ENCODE measurements around the gene IL1B. TPM values are rescaled to one million over a fixed set of nuclear protein-coding genes. Genes with fewer than 3 reads are reported as not detected.

Gene IL1B
- total and polyA plus RNA-seq, 4 donors: 0.25 to 3.1 (median 0.76) TPM

DNA sequence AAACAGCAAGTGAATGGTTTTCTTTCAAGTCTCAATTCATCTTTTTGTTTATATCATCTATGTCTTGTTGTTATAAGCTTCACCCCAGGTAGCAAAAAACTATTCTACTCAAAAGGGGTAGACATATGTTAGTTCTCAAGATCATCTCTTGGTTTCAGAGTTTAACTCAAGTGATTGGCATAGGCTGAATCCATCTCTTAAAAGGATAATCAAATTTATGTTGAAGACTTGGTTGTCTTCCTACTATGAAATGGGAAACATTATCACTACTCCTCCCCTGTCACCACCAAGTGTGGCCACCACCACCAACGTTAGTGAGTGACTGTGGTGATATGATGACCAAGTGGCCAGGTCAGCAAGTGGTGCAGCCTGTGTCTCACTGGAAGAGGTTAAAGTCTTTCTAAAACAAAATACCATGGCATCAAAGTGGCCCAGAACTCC lies 1.5 kb downstream of the IL1B start:
- Histone ChIP-seq H3K36me3 (ENCODE audit: control insufficient read depth in 4 of 4, insufficient read depth in 3 of 4, low read depth in 1 of 4, low read length in 3 of 4) (no peaks in the 10 kb centered on the region), H3K27ac (ENCODE audit: low read depth in 1 of 2, low read length in 2 of 2) (no peak overlapping the region), H3K9me3 (ENCODE audit: control insufficient read depth in 4 of 4, low read length in 3 of 4) (no peaks in the 10 kb centered on the region), H3K4me1 (ENCODE audit: control insufficient read depth in 4 of 4, insufficient read depth in 4 of 4, low read length in 3 of 4) (peaks cover 3 to 10% (median 8%) of the 10 kb centered on the region in 4 donors), H3K4me3 (ENCODE audit: low read depth in 1 of 3, low read length in 3 of 3) (no peak overlapping the region), H3K9ac (ENCODE audit: low read depth in 1 of 2, low read length in 2 of 2) (no peak overlapping the region), H3K27me3 (ENCODE audit: control insufficient read depth in 4 of 4, insufficient read depth in 4 of 4, low read length in 3 of 4) (no peaks in the 10 kb centered on the region)
- DNase-seq (ENCODE audit: low spot score): no peak
- TF ChIP-seq HNF4A (conservative IDR thresholded peaks at IDR 0.05): no peak
- no peak for TF ChIP-seq ATF3 (IDR thresholded peaks at IDR 0.05)
- no peak for TF ChIP-seq RAD21 (IDR thresholded peaks at IDR 0.05)
- TF ChIP-seq, protein P1, sequence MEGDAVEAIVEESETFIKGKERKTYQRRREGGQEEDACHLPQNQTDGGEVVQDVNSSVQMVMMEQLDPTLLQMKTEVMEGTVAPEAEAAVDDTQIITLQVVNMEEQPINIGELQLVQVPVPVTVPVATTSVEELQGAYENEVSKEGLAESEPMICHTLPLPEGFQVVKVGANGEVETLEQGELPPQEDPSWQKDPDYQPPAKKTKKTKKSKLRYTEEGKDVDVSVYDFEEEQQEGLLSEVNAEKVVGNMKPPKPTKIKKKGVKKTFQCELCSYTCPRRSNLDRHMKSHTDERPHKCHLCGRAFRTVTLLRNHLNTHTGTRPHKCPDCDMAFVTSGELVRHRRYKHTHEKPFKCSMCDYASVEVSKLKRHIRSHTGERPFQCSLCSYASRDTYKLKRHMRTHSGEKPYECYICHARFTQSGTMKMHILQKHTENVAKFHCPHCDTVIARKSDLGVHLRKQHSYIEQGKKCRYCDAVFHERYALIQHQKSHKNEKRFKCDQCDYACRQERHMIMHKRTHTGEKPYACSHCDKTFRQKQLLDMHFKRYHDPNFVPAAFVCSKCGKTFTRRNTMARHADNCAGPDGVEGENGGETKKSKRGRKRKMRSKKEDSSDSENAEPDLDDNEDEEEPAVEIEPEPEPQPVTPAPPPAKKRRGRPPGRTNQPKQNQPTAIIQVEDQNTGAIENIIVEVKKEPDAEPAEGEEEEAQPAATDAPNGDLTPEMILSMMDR (IDR thresholded peaks at IDR 0.05; ENCODE audit: low read depth, low read length, missing input control): no peak
- no peak for TF ChIP-seq FOXA1 (IDR thresholded peaks at IDR 0.05)
- no peak for TF ChIP-seq JUND (IDR thresholded peaks at IDR 0.05)
- no peak for TF ChIP-seq TAF1 (conservative IDR thresholded peaks at IDR 0.05)
- TF ChIP-seq GABPA (IDR thresholded peaks at IDR 0.05 in 1 of 2, conservative IDR thresholded peaks at IDR 0.05 in 1 of 2): no peak
- TF ChIP-seq NR2F2 (IDR thresholded peaks at IDR 0.05): no peak
- no peak for TF ChIP-seq RXRA (IDR thresholded peaks at IDR 0.05)
- WGBS: 87% methylated on average over 1 of the region's 1 CpG

DNA sequence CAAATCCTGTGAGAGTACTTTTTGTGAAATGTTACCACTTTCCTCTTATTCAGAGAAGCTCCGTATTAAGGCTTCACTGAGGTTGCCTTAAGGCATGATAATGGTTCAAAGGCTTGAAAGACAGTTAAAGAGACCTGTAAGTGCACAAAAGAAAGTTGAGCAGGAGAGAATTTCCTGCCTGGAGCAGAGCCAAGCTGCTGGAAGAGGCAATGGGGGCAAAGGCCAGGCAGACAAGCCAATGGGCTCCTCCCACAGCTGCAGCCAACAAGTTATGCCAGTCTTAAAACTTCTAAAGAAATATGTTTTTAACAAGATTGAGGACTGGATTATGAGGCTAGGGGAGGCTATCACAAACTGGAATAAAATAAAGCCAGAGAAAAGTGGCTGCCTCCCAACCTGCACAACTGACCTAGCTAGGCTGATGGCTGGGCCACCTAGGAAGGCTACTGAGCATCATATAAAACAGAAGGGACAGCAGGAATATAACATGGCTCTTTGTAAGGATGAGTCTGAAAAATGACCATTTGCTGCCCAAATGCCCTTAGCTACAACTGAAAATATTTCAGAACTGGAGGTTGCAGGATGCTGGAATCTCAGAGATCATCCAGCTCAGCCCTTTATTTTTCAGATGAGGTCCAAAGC lies 2.1 kb downstream of the IL1B start:
- 28% methylated on average over 1 of the region's 1 CpG for WGBS
- Histone ChIP-seq H3K9me3 (ENCODE audit: control insufficient read depth in 4 of 4, low read length in 3 of 4) (no peaks in the 10 kb centered on the region), H3K9ac (ENCODE audit: low read depth in 1 of 2, low read length in 2 of 2) (no peak overlapping the region), H3K36me3 (ENCODE audit: control insufficient read depth in 4 of 4, insufficient read depth in 3 of 4, low read depth in 1 of 4, low read length in 3 of 4) (no peaks in the 10 kb centered on the region), H3K27ac (ENCODE audit: low read depth in 1 of 2, low read length in 2 of 2) (peak overlapping the region in 1 of 2 donors; percentile 9), H3K27me3 (ENCODE audit: control insufficient read depth in 4 of 4, insufficient read depth in 4 of 4, low read length in 3 of 4) (no peaks in the 10 kb centered on the region), H3K4me1 (ENCODE audit: control insufficient read depth in 4 of 4, insufficient read depth in 4 of 4, low read length in 3 of 4) (peaks cover 3 to 10% (median 8%) of the 10 kb centered on the region in 4 donors), H3K4me3 (ENCODE audit: low read depth in 1 of 3, low read length in 3 of 3) (no peak overlapping the region)
- TF ChIP-seq NR2F2 (IDR thresholded peaks at IDR 0.05): peak; percentile 48
- no peak for TF ChIP-seq EGR1 (IDR thresholded peaks at IDR 0.05; ENCODE audit: low read depth in 2 of 2)
- TF ChIP-seq FOXA2 (IDR thresholded peaks at IDR 0.05): no peak
- no peak for TF ChIP-seq FOXA1 (IDR thresholded peaks at IDR 0.05)
- no peak for TF ChIP-seq JUND (IDR thresholded peaks at IDR 0.05)
- TF ChIP-seq RXRA (IDR thresholded peaks at IDR 0.05): peak in 1 of 2 donors; percentile 25
- TF ChIP-seq SP1 (IDR thresholded peaks at IDR 0.05): peak; percentile 39
- TF ChIP-seq, protein P2, sequence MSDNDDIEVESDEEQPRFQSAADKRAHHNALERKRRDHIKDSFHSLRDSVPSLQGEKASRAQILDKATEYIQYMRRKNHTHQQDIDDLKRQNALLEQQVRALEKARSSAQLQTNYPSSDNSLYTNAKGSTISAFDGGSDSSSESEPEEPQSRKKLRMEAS (IDR thresholded peaks at IDR 0.05): no peak
- no peak for TF ChIP-seq ATF3 (IDR thresholded peaks at IDR 0.05)
- TF ChIP-seq TAF1 (conservative IDR thresholded peaks at IDR 0.05): no peak
- peak; percentile 18 to 32 for TF ChIP-seq RAD21 (IDR thresholded peaks at IDR 0.05)
- peak; percentile 57 for TF ChIP-seq HNF4G (IDR thresholded peaks at IDR 0.05)
- TF ChIP-seq GABPA (IDR thresholded peaks at IDR 0.05 in 1 of 2, conservative IDR thresholded peaks at IDR 0.05 in 1 of 2): no peak
- peak; percentile 50 for TF ChIP-seq YY1 (IDR thresholded peaks at IDR 0.05)
- no peak for TF ChIP-seq ZBTB33 (IDR thresholded peaks at IDR 0.05)
- TF ChIP-seq, protein P3, sequence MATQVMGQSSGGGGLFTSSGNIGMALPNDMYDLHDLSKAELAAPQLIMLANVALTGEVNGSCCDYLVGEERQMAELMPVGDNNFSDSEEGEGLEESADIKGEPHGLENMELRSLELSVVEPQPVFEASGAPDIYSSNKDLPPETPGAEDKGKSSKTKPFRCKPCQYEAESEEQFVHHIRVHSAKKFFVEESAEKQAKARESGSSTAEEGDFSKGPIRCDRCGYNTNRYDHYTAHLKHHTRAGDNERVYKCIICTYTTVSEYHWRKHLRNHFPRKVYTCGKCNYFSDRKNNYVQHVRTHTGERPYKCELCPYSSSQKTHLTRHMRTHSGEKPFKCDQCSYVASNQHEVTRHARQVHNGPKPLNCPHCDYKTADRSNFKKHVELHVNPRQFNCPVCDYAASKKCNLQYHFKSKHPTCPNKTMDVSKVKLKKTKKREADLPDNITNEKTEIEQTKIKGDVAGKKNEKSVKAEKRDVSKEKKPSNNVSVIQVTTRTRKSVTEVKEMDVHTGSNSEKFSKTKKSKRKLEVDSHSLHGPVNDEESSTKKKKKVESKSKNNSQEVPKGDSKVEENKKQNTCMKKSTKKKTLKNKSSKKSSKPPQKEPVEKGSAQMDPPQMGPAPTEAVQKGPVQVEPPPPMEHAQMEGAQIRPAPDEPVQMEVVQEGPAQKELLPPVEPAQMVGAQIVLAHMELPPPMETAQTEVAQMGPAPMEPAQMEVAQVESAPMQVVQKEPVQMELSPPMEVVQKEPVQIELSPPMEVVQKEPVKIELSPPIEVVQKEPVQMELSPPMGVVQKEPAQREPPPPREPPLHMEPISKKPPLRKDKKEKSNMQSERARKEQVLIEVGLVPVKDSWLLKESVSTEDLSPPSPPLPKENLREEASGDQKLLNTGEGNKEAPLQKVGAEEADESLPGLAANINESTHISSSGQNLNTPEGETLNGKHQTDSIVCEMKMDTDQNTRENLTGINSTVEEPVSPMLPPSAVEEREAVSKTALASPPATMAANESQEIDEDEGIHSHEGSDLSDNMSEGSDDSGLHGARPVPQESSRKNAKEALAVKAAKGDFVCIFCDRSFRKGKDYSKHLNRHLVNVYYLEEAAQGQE (IDR thresholded peaks at IDR 0.05): no peak
- TF ChIP-seq HNF4A (conservative IDR thresholded peaks at IDR 0.05): peak; percentile 72 to 73
- TF ChIP-seq, protein P1 (IDR thresholded peaks at IDR 0.05; ENCODE audit: low read depth, low read length, missing input control): no peak
- DNase-seq (ENCODE audit: low spot score): peak; percentile 49
